AG10803 (cell line): Measurements from ENCODE around the gene STAP2.

ENCODE experiments used
- DNase-seq: peaks from one replicate; pipeline ENCODE4 v3.0.0; 2010; ENCODE audit warnings: low read depth
- H3K4me3 ChIP-seq: 2 replicates; pipeline ENCODE4 v1.5.1; 2011; ENCODE audit warnings: mild to moderate bottlenecking, low read length, control low read depth
- TF ChIP-seq, protein P1 (sequence below): conservative IDR thresholded peaks from 2 replicates; pipeline ENCODE4 v1.5.1; 2011; ENCODE audit warnings: mild to moderate bottlenecking, low read length, control low read depth, inconsistent platforms

The STAP2 gene, protein sequence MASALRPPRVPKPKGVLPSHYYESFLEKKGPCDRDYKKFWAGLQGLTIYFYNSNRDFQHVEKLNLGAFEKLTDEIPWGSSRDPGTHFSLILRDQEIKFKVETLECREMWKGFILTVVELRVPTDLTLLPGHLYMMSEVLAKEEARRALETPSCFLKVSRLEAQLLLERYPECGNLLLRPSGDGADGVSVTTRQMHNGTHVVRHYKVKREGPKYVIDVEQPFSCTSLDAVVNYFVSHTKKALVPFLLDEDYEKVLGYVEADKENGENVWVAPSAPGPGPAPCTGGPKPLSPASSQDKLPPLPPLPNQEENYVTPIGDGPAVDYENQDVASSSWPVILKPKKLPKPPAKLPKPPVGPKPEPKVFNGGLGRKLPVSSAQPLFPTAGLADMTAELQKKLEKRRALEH

DNA sequence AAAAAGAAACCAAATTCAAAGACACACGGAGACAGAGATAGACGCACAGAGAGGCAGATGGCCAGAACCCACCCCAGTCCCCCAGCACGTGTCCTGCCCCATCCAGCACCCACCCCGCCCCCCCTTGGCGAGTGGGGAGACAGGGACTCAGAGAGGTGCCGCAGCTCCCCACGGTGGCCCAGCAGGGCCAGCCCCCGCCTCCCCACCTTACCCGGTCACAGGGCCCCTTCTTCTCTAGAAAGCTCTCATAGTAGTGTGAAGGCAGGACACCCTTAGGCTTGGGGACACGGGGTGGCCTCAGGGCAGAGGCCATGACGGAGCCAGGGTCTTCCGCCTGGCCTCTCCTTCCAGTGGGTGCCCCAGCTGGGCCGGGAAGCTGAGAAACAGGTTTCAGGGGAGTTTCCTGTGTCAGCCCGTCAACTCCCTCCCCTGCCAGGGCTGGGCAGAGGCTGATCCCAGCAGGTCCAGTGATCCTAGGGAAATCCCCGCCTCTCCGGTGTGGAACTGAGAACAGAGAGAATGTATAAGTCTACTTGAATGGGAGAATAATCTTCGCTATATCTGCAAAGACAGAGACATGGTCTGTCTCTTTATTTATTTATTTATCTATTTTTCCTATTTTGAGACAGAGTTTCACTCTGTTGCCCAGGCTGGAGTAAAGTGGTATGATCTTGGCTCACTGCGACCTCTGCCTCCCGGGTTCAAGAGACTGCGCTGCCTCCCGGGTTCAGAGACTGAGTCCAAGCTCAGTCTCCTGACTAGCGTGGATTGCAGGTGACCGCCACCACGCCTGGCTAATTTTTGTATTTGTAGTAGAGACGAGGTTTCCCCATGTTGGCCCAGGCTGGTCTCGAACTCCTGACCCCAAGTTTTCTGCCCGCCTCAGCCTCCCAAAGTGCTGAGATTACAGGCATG, at the start of gene STAP2:
TSS of gene STAP2 (minus strand) at position 387 of the 915 bp plus-strand sequence. CDS start at position 313, 74 bp downstream.
- no peak for DNase-seq
- TF ChIP-seq, protein P1, sequence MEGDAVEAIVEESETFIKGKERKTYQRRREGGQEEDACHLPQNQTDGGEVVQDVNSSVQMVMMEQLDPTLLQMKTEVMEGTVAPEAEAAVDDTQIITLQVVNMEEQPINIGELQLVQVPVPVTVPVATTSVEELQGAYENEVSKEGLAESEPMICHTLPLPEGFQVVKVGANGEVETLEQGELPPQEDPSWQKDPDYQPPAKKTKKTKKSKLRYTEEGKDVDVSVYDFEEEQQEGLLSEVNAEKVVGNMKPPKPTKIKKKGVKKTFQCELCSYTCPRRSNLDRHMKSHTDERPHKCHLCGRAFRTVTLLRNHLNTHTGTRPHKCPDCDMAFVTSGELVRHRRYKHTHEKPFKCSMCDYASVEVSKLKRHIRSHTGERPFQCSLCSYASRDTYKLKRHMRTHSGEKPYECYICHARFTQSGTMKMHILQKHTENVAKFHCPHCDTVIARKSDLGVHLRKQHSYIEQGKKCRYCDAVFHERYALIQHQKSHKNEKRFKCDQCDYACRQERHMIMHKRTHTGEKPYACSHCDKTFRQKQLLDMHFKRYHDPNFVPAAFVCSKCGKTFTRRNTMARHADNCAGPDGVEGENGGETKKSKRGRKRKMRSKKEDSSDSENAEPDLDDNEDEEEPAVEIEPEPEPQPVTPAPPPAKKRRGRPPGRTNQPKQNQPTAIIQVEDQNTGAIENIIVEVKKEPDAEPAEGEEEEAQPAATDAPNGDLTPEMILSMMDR, result no peak
- H3K4me3 ChIP-seq, result peak within 1 kb of the TSS; percentile 56

DNA sequence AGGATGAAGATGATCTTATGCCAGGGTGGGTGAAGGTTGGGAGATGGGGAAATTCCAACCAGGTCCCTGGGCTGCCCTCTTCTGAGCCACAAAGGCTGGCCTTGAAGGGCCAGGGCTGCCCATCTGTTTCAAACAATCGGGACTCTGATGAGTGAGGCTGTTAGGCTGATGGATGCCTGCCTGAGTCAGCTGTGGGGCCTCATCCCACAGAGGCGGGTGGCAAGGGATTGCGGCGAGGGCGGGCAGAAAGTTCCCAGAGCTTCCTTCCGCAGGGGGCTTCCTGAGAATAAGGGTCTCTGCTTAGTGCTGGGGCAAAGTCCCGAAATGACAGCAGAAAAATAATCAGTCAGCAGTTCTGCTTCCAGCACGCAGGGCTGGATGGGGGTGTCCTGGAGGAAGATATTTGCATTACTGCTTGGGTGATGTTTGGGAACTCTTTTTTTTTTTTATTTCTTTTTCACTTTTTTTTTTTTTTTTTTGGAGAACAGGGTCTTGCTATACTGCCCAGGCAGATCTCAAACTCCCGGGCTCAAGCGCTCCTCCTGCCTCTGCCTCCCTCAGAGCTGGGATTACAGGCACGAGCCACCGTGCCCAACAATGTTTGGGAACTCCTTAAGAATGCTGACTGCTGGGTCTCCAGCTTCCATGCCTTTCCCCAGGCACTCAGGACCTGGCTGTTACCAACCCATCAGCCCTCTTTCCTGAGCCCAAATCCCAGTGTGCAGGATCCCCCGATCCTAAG, 47.6 kb upstream of the STAP2 start:
- DNase-seq, result peak; percentile 47
- TF ChIP-seq, protein P1, result peak; percentile 48
- H3K4me3 ChIP-seq, result no peak overlapping the region

DNA sequence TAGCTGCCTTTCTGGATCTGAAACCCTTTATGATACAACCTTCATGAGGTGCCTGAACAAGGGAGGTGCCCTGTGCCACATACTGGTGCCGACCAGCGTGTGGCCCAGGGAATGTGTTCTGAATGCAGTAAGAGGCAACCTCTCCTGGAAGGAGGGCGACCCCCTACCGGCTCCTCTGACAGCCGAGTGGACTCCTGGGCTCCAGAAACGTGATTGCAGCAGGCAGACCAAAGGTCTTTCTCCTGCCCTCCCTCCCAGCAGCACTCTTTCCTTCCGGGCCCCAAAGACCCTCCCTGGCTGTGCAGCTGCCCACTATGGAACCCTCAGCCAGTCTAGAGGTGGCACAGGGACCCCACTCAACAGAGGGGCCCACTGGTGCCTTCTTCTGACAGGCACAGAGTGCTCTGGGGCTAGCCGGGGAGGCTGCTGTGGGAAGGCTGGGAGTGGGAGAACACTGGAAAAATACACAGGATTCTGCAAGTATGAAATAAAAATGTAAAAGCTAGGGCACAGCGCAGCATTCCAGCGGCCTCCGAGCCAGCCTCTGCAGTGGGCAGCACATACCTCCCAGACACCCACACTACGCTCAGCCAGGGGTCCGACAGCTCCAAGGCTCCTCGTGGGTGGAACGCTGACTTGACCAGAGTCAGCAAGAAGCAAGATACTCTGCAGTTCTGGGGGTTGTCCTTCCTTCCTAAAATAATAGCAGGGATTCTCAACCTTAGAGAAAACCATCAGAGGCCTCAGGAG, 46.8 kb upstream of the STAP2 start:
- no peak for DNase-seq
- TF ChIP-seq, protein P1, result no peak
- no peak overlapping the region for H3K4me3 ChIP-seq

DNA sequence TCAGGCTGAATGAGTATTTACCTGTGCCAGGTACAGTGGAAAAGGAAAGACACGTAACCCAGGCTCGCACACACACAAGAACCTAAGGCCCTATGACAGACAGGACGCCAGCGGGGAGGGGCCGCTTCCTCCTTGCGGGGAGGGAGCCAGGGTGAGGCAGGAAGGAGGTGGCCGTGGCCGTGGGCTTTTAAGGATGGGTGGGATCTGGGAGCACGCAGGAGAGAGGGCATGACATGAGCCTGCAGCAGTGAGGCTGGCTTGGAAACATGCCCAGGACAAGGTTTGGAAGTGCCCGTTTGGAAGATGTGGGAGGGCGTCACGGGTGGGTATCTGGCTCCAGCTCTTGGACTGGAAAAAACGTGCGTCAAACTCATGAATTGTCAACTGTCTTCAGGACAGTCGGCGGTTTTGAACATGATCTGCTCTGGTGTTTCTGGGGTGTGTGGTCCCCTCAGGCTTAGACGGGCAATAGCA, 41.7 kb upstream of the STAP2 start:
- TF ChIP-seq, protein P1, result no peak
- DNase-seq, result peak; percentile 23
- no peak overlapping the region for H3K4me3 ChIP-seq

DNA sequence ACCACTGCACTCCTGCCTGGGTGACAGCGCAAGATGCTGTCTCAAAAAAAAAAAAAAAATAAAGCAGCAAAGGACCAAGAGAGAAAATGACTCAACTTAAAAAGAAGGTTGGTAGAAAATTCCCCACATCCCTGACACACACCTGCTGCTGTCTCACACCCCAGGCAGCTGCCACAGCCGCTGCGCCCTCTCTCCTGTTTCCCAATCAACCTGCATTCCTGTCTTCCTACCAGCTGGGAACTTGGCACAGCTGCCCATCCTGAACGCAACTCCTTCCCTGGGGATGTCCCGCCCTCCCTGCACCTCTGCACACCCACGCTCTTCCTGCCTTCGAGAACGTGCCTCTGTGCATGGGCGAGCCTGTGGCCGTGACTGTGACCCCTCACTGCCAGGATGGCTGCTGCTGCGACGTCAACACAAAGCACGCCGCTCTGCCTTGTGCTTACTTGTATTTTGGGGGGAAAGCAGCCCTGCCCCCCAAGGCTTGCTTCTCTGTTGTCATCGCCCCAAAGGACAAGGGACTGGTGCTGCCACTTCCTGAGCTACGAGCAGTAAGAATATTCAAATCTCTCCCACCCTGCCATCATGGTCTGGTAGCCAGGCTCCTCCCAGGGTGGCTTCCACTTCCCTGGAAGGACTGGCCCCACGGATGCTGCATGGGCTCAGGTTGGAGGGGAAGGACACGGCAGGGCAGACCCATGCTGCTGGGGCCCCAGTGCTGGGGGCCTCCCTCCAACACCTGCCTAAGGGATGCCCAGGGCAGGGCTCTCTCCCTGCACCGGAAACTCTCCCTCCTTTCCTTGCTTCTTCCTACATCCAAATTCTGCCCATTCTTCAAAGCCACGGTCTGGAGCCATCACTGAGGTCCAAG, 41.0 kb upstream of the STAP2 start:
- DNase-seq, result peak; percentile 48
- TF ChIP-seq, protein P1, result no peak
- no peak overlapping the region for H3K4me3 ChIP-seq

DNA sequence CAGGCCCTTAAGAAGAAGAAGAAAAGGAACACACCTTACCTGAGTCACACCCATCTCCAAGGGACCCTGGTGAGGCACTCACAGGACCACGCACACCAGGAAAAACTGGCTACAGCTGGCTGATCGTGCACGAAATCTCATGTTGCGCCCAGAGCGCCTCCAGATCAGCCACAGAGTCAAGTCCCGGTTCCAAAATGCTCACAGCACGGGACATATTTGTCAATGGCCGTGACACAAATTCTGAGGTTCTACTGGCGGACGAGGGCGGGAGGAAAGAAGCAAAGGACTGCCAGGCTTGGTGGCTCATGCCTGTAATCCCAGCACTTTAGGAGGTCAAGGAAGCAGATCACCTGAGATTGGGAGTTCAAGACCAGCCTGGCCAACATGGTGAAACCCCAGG, 40.3 kb upstream of the STAP2 start:
- no peak overlapping the region for H3K4me3 ChIP-seq
- TF ChIP-seq, protein P1, result no peak
- no peak for DNase-seq
